AG10803 (cell line): ENCODE measurements around the gene ROS1.
"Not testable (repeated sequence)": the region's sequence is repeated elsewhere in the genome, so short reads cannot be mapped to it uniquely, and the experiment has no call there.

Experiments
- DNase-seq: peaks from one replicate; pipeline ENCODE4 v3.0.0; 2010; ENCODE audit warnings: low read depth
- H3K4me3 ChIP-seq: 2 replicates; pipeline ENCODE4 v1.5.1; 2011; ENCODE audit warnings: mild to moderate bottlenecking, low read length, control low read depth
- CTCF ChIP-seq: conservative IDR thresholded peaks from 2 replicates; pipeline ENCODE4 v1.5.1; 2011; ENCODE audit warnings: mild to moderate bottlenecking, low read length, control low read depth, inconsistent platforms

ROS1 gene

GRCh38 chr6:117451671-117452070, 25.9 kb upstream of the ROS1 start:
- DNase-seq: peak; percentile 41
- no peak for TF ChIP-seq CTCF
- no peak overlapping the region for H3K4me3 ChIP-seq

GRCh38 chr6:117449549-117450439, 24.1 kb upstream of the ROS1 start:
- DNase-seq: peak; percentile 81
- peak; percentile 80 for TF ChIP-seq CTCF
- H3K4me3 ChIP-seq: no peak overlapping the region; the same call in 1 of the 2 replicates

GRCh38 chr6:117448732-117449485, 23.2 kb upstream of the ROS1 start:
- peak; percentile 96 for DNase-seq

GRCh38 chr6:117448011-117448410, 22.3 kb upstream of the ROS1 start:
- H3K4me3 ChIP-seq: peak overlapping the region; percentile 18; the same call in 1 of the 2 replicates
- TF ChIP-seq CTCF: no peak
- DNase-seq: peak; percentile 22

More at GRCh38 chr6:117448732-117449485, 23.2 kb upstream of the ROS1 start:
- no peak for TF ChIP-seq CTCF
- H3K4me3 ChIP-seq: peak overlapping the region; percentile 19; the same call in 1 of the 2 replicates

GRCh38 chr6:117446861-117447260, 21.1 kb upstream of the ROS1 start:
- no peak for DNase-seq
- TF ChIP-seq CTCF: no peak
- H3K4me3 ChIP-seq: no peak overlapping the region

- DNase-seq: peak; percentile 91
- TF ChIP-seq CTCF: no peak
- no peak overlapping the region for H3K4me3 ChIP-seq
Observed at GRCh38 chr6:117444600-117444999, 18.9 kb upstream of the ROS1 start.

- H3K4me3 ChIP-seq, DNase-seq: not testable (repeated sequence)
Observed at GRCh38 chr6:117442313-117442712, 16.6 kb upstream of the ROS1 start.
